Trophoblast cell (in vitro differentiated cells and primary cell): ENCODE measurements around the gene ZNF415.

Source experiments
- DNase-seq, 2 donors: peaks; one replicate each; pipeline ENCODE4 v3.0.0-alpha.2; 2016
- H2AFZ ChIP-seq: 2 replicates; pipeline ENCODE4 v1.6.1; 2013; ENCODE audit warnings: low read length, moderate library complexity, mild to moderate bottlenecking; ENCODE audit not compliant: insufficient read depth, poor library complexity
- H2AK5ac ChIP-seq: 2 replicates; pipeline ENCODE4 v1.6.1; 2013; ENCODE audit warnings: mild to moderate bottlenecking, low read length
- H2BK120ac ChIP-seq: 2 replicates; pipeline ENCODE4 v1.6.1; 2013; ENCODE audit warnings: low read length, mild to moderate bottlenecking, moderate library complexity; ENCODE audit not compliant: insufficient read depth, poor library complexity
- H2BK12ac ChIP-seq: 2 replicates; pipeline ENCODE4 v1.6.1; 2013; ENCODE audit warnings: mild to moderate bottlenecking, low read length, moderate library complexity
- H2BK5ac ChIP-seq: 2 replicates; pipeline ENCODE4 v1.6.1; 2013; ENCODE audit warnings: low read length, low read depth, moderate library complexity, mild to moderate bottlenecking; ENCODE audit not compliant: poor library complexity
- H3K14ac ChIP-seq: 2 replicates; pipeline ENCODE4 v1.6.1; 2013; ENCODE audit warnings: mild to moderate bottlenecking, low read length
- H3K18ac ChIP-seq: 2 replicates; pipeline ENCODE4 v1.6.1; 2013; ENCODE audit warnings: mild to moderate bottlenecking, low read length
- H3K23ac ChIP-seq: 2 replicates; pipeline ENCODE4 v1.6.1; 2013; ENCODE audit warnings: low read length
- H3K27ac ChIP-seq: 2 replicates; pipeline ENCODE4 v1.5.1; 2013; ENCODE audit warnings: low read depth, mild to moderate bottlenecking, inconsistent platforms, low read length, moderate library complexity
- H3K27me3 ChIP-seq: 2 replicates; pipeline ENCODE4 v1.6.1; 2013; ENCODE audit warnings: inconsistent platforms, mild to moderate bottlenecking, low read length, moderate library complexity; ENCODE audit not compliant: insufficient read depth
- H3K36me3 ChIP-seq, 2 experiments: 1 replicate in 1 of 2; 2 replicates in 1 of 2; pipeline ENCODE4 v1.6.1; 2013; ENCODE audit warnings: low read length in 2 of 2, mild to moderate bottlenecking in 2 of 2, moderate library complexity in 1 of 2; ENCODE audit not compliant: insufficient read depth in 2 of 2, control insufficient read depth in 1 of 2
- H3K4ac ChIP-seq: 2 replicates; pipeline ENCODE4 v1.6.1; 2013; ENCODE audit warnings: low read depth, mild to moderate bottlenecking, low read length, moderate library complexity
- H3K4me1 ChIP-seq, 2 experiments: 1 replicate in 1 of 2; 2 replicates in 1 of 2; pipeline ENCODE4 v1.6.1; 2013; ENCODE audit warnings: low read length in 2 of 2, mild to moderate bottlenecking in 2 of 2, moderate library complexity in 1 of 2; ENCODE audit not compliant: insufficient read depth in 2 of 2, control insufficient read depth in 1 of 2
- H3K4me2 ChIP-seq: 2 replicates; pipeline ENCODE4 v1.6.1; 2013; ENCODE audit warnings: inconsistent platforms, mild to moderate bottlenecking, low read length, moderate library complexity
- H3K4me3 ChIP-seq: 2 replicates; pipeline ENCODE4 v1.5.1; 2013; ENCODE audit warnings: mild to moderate bottlenecking, low read depth, low read length, inconsistent platforms
- H3K79me1 ChIP-seq: one replicate; pipeline ENCODE4 v1.6.1; 2013; ENCODE audit warnings: low read length
- H3K79me2 ChIP-seq: 2 replicates; pipeline ENCODE4 v1.6.1; 2013; ENCODE audit warnings: low read length, mild to moderate bottlenecking; ENCODE audit not compliant: control insufficient read depth, insufficient read depth, poor library complexity
- H3K9ac ChIP-seq: 2 replicates; pipeline ENCODE4 v1.6.1; 2013; ENCODE audit warnings: mild to moderate bottlenecking, low read length
- H3K9me3 ChIP-seq: 2 replicates; pipeline ENCODE4 v1.6.1; 2013; ENCODE audit warnings: low read depth, mild to moderate bottlenecking, control low read depth, inconsistent platforms, low read length; ENCODE audit not compliant: insufficient read depth
- H4K12ac ChIP-seq: 2 replicates; pipeline ENCODE4 v1.6.1; 2013; ENCODE audit warnings: low read depth, mild to moderate bottlenecking, low read length, moderate library complexity
- H4K8ac ChIP-seq: 2 replicates; pipeline ENCODE4 v1.6.1; 2013; ENCODE audit warnings: low read depth, mild to moderate bottlenecking, low read length, moderate library complexity
- H4K91ac ChIP-seq: one replicate; pipeline ENCODE4 v1.6.1; 2013; ENCODE audit warnings: low read depth, mild to moderate bottlenecking, low read length, moderate library complexity
- WGBS: extraction: QIAGEN DNeasy Blood & Tissue Kit; methylation state at CpG from one replicate; pipeline ENCODE4 v1.1.7; 2013; ENCODE audit warnings: missing lambda C conversion rate; ENCODE audit not compliant: insufficient read length, insufficient coverage; ENCODE audit errors: extremely low coverage; 5-methylcytosine and 5-hydroxymethylcytosine counted together

ZNF415 gene

DNA sequence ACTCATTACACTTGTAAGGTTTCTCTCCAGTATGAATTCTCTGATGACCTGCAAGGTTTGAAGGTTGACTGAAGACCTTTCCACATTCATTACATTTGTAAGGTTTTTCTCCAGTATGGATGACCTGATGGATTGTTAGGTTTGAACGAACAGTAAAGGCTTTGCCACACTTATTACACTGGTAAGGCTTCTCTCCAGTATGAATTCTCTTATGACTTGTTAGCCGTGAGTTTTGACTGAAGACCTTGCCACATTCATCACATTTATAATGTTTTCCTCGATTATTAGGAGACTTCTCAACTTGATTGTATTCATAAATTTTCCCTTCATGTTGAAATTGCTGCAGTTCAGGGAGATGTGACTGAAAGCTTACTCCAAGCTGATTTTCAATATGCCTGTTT lies 33.0 kb upstream of the ZNF415 start:
- H2AFZ ChIP-seq = no peak overlapping the region
- no peaks in the 10 kb centered on the region for H3K79me2 ChIP-seq

DNA sequence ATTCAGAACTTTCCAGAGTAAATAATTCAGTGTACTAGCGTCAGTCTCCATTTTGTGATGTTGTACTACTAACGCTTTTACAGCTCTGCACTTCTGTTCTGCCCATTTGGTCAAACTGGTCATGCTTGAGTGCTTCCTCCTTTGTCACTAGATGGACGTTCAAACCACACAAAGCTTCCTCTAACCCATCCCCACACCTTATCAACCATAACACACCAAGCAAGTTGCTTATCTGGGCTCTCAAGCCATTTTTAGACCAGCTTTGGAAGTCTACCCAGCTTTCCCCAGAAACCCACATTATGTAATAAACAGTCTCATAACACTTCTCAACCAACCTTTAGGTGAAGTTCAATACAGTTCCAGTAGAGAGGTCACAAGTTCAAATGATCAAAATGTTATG lies 28.4 kb upstream of the ZNF415 start:
- no CpG with 5 or more reads among the region's 3 CpGs for WGBS
- DNase-seq = no peak
- H3K36me3 ChIP-seq = peaks cover 2 to 7% of the 10 kb centered on the region in 2 experiments
- no peak overlapping the region for H2AK5ac ChIP-seq
- H3K9ac ChIP-seq = no peak overlapping the region
- H2BK12ac ChIP-seq = no peak overlapping the region
- no peak overlapping the region for H2BK120ac ChIP-seq
- H3K23ac ChIP-seq = no peak overlapping the region
- H3K79me2 ChIP-seq = peaks cover 5% of the 10 kb centered on the region
- H3K4ac ChIP-seq = no peak overlapping the region
- no peaks in the 10 kb centered on the region for H3K27me3 ChIP-seq
- peaks cover 3% of the 10 kb centered on the region for H3K9me3 ChIP-seq
- no peak overlapping the region for H3K27ac ChIP-seq
- H2AFZ ChIP-seq = no peak overlapping the region
- H2BK5ac ChIP-seq = no peak overlapping the region
- H3K14ac ChIP-seq = no peak overlapping the region
- H4K12ac ChIP-seq = no peak overlapping the region
- H4K91ac ChIP-seq = no peak overlapping the region
- no peak overlapping the region for H3K4me2 ChIP-seq
- H3K4me1 ChIP-seq = peaks cover 6 to 8% of the 10 kb centered on the region in 2 experiments
- H3K4me3 ChIP-seq = no peak overlapping the region
- H3K18ac ChIP-seq = no peak overlapping the region
- no peak overlapping the region for H4K8ac ChIP-seq
- peaks cover 5% of the 10 kb centered on the region for H3K79me1 ChIP-seq

More for the DNA sequence above, 33.0 kb upstream of the ZNF415 start:
- Histone ChIP-seq H3K18ac (no peak overlapping the region), H4K12ac (no peak overlapping the region), H2BK120ac (no peak overlapping the region), H3K4me1 (no peaks in the 10 kb centered on the region), H3K14ac (no peak overlapping the region), H2BK12ac (no peak overlapping the region), H3K27me3 (no peaks in the 10 kb centered on the region), H3K79me1 (no peaks in the 10 kb centered on the region), H3K23ac (no peak overlapping the region), H3K4me2 (no peak overlapping the region), H3K36me3 (peaks cover 2 to 7% of the 10 kb centered on the region in 2 experiments), H3K4ac (no peak overlapping the region), H4K91ac (no peak overlapping the region), H4K8ac (no peak overlapping the region), H3K27ac (no peak overlapping the region), H3K9ac (no peak overlapping the region), H3K9me3 (peaks cover 3% of the 10 kb centered on the region), H3K4me3 (no peak overlapping the region), H2AK5ac (no peak overlapping the region), H2BK5ac (no peak overlapping the region)
- DNase-seq = no peak
- no CpG with 5 or more reads among the region's 3 CpGs for WGBS

DNA sequence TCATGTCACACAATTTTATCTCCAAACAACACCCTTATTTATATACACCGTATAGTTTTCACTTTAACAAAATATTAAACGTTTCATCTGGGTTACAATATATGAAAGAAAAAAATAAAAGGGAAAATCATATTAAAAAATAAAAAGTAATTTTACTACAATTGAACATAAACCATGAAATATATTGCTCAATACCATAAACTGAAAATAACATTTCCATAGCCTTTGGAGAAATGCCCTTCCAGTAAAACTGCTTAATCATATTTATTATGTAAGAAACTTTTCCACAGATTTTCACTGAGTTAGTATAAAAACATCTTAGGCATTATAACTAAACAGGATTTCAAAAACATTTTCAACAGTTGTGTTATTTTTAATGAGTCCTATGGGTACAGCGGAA lies 27.6 kb upstream of the ZNF415 start:
- no peak overlapping the region for H3K23ac ChIP-seq
- H4K12ac ChIP-seq = no peak overlapping the region
- no peak overlapping the region for H3K9ac ChIP-seq
- no peak overlapping the region for H3K4me2 ChIP-seq
- 100% methylated on average over 2 of the region's 3 CpGs for WGBS
- no peak overlapping the region for H3K27ac ChIP-seq
- H2BK12ac ChIP-seq = no peak overlapping the region
- no peak overlapping the region for H3K18ac ChIP-seq
- peaks cover 2 to 6% of the 10 kb centered on the region in 2 experiments for H3K36me3 ChIP-seq
- no peaks in the 10 kb centered on the region for H3K27me3 ChIP-seq
- no peak for DNase-seq
- no peak overlapping the region for H3K4me3 ChIP-seq
- no peak overlapping the region for H2BK120ac ChIP-seq
- peaks cover 6 to 8% of the 10 kb centered on the region in 2 experiments for H3K4me1 ChIP-seq
- H3K79me2 ChIP-seq = peaks cover 5% of the 10 kb centered on the region
- no peak overlapping the region for H3K4ac ChIP-seq
- no peak overlapping the region for H3K14ac ChIP-seq
- H3K79me1 ChIP-seq = peaks cover 5% of the 10 kb centered on the region
- H2AK5ac ChIP-seq = no peak overlapping the region
- peaks cover 3% of the 10 kb centered on the region for H3K9me3 ChIP-seq
- H2AFZ ChIP-seq = no peak overlapping the region
- no peak overlapping the region for H2BK5ac ChIP-seq
- no peak overlapping the region for H4K91ac ChIP-seq
- no peak overlapping the region for H4K8ac ChIP-seq

DNA sequence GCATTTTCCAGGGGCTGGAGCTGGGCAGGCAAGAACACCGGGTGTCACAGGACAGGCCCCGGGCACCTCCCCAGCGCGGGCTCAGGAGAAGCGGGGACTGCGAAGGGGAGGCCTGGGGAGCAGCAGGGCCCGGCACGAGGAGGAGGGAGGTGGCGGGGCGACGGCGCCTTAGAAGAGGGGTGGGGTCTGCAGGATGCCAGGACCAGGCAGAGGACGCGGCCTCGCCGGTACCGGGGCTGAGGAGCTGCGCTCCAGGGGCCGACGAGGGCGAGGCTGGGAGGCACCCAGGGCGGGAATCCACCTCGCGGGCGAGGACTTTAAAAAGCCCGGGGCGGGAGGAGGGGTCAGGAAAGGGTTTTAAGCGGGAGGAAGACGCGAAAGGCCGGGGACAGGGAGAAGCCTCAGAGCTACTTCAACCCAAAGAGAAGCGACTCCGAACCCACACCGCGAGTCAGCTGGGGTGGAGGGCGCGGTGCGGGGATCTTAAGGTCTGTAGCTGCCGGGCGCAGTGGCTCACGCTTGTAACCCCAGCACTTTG lies 25.5 kb upstream of the ZNF415 start:
- no peak overlapping the region for H2BK5ac ChIP-seq
- peaks cover 5% of the 10 kb centered on the region for H3K79me2 ChIP-seq
- peak overlapping the region; percentile 28 for H4K91ac ChIP-seq
- H2AK5ac ChIP-seq = peak overlapping the region; percentile 36
- H3K14ac ChIP-seq = peak overlapping the region; percentile 83
- H3K4me1 ChIP-seq = peaks cover 6 to 8% of the 10 kb centered on the region in 2 experiments
- peak overlapping the region; percentile 48 for H3K27ac ChIP-seq
- H2BK120ac ChIP-seq = no peak overlapping the region
- peak overlapping the region; percentile 68 for H3K4me3 ChIP-seq
- peak overlapping the region; percentile 89 for H3K9ac ChIP-seq
- peak overlapping the region; percentile 87 for H3K18ac ChIP-seq
- peak overlapping the region; percentile 49 for H3K4ac ChIP-seq
- no peaks in the 10 kb centered on the region for H3K27me3 ChIP-seq
- no peak overlapping the region for H3K23ac ChIP-seq
- peaks cover 6% of the 10 kb centered on the region for H3K9me3 ChIP-seq
- H3K79me1 ChIP-seq = peaks cover 5% of the 10 kb centered on the region
- no peak overlapping the region for H2BK12ac ChIP-seq
- peaks cover 4 to 9% of the 10 kb centered on the region in 2 experiments for H3K36me3 ChIP-seq
- WGBS = no CpG with 5 or more reads among the region's 41 CpGs
- peak overlapping the region; percentile 30 for H2AFZ ChIP-seq
- peak overlapping the region; percentile 59 for H4K12ac ChIP-seq
- peak overlapping the region; percentile 96 for H3K4me2 ChIP-seq
- peak overlapping the region; percentile 46 for H4K8ac ChIP-seq
- peak; percentile 62 to 76 for DNase-seq
